ENCODE measurements around the gene R3HDM4.

- TF ChIP-seq SP1 (IDR thresholded peaks at IDR 0.05), result no peak
- no peak for TF ChIP-seq SUZ12 (IDR thresholded peaks at IDR 0.05)
These were observed 24.3 kb upstream of the R3HDM4 start for GRCh38 chr19:937259-937694.

Measured in HEK293T (cell line).